Right renal pelvis (tissue), 4 donors: ENCODE measurements around the gene SRD5A3. TPM values are rescaled to one million over a fixed set of nuclear protein-coding genes. Genes with fewer than 3 reads are reported as not detected.
"Not testable (repeated sequence)": the region's sequence is repeated elsewhere in the genome, so short reads cannot be mapped to it uniquely, and the experiment has no call there.

Experiments
- DNase-seq, 4 donors: peaks; one replicate each; pipeline ENCODE4 v3.0.0-alpha.2; 2013; ENCODE audit warnings: low read depth in 4 of 4, low spot score in 3 of 4, missing footprints in 1 of 4
- polyA plus RNA-seq, 4 donors: library from polyadenylated mRNA; unstranded; fragments of 120-200 nt; gene quantifications; one replicate each; pipeline ENCODE4 v1.2.1, GENCODE V29; 2013; ENCODE audit not compliant: insufficient read length in 4 of 4

Gene SRD5A3
- polyA plus RNA-seq, 4 donors: 17.4 to 23.7 (median 20.7) TPM

DNA sequence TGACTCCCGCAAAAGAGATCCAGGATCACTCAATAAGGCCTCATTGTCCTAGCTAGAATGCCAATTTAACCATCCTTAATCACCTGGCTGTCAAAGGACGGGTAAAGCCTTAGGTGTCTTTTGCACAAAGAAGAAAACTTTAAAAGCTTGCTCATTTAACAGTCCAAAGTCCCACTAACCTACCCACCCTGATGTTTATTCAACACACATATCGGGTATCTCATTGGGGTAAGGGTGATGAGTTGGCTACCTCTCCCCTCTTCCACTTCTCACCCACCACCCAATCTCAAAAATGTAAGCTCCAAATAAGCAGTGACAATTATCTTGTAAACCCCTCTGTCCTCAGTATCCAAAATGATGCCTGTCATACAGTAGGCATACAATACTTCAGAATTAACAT is 988 bp upstream of the SRD5A3 start:
- no peak for DNase-seq

DNA sequence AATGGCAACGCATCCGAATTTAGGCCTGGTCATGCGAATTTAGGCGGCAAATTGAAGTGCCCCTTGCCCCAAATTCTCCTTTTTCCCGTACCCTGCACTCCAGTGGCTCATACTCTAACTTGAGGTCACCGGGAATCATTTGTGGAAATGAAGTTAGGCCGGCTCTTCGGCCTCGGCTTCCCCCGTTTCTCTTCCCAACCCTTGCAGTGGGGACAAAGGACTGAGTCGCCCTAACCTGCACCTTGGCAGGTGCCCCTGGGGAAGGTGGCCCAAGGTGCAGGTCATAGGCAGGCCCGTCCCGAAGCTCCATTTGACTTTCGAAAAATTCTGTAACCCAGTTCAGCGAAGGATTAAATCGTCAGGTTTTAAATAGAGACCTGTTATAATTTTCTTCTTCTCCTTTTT is 811 bp downstream of the SRD5A3 start:
- DNase-seq: peak in 1 of 4 donors; percentile 29

DNA sequence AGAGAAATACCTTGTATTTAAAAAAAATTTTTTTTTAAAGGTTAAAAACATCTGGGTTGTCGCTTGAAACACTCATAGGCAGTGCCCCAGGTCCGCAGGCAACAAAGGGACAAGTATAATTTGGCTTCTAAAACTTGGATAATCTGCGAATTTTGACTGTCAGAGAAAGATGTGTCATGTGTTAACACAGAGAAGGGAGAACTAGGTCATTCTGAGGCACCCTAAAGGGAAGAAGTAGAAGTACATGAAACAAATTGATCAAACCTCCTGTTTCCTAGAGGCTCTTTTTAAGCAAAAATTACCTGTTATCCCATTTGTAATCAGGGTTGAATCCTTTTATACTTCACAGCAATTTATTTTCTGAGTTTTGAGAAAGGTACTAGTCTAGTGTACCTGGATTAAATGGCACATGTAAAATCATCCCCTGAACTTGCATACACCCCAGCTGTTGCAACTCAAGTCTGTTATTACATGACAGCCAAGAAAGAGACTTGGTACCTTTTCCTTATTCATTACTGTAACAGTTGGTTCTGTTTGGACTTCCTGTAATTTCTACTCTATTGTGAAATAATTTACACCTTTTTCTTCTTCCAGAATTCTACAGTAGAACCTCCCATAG is 1.7 kb downstream of the SRD5A3 start:
- no peak for DNase-seq

DNA sequence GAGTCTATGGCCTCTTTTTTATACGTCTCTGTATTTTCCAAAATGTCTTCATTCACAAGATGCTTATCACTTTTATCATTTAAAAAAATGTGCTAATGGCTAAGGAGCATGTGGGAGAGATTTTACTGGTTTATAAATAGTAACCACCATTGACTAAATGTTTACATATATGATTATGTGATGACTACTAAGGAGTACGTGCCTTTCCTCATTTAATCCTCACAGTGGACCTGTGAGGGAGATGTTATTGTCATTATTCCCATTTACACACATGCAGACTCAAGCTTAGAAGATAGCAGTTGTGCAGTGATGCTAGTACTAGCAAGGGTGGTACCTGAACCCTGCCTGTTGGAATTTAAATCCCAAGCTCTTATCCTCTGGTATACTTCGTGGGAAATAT is 2.4 kb downstream of the SRD5A3 start:
- no peak for DNase-seq

DNA sequence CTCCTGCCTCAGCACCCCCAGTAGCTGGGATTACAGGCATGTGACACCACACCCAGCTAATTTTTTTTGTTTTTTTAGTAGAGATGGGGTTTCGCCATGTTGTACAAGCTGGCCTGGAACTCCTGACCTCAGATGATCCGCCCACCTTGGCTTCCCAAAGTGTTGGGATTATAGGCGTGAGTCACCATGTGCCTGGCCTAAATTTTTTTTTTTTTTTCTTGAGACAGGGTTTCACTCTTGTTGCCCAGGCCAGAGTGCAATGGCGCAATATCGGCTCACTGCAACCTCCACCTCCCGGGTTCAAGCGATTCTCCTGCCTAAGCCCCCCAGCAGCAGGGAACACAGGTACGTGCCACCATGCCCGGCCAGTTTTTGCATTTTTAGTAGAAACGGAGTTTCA is 4.8 kb downstream of the SRD5A3 start:
- DNase-seq: not testable (repeated sequence)

DNA sequence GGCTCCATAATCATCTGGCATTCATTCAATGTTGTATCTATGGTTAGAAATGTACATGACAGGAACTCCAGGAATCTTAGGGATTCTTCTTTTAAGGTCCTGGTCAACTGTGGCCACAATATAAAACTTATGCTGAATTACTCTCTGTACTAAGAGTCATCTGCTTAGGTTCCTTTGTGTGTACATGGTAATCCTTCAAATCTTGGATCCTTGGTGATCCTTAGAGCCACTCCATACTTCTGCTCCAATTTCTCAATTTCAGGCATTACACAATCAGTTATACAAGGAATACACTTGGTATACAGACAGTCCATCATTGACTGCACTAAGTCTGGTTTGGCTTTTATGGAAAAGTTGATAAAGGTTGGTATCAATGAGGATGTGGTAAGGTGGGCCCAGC is 5.8 kb downstream of the SRD5A3 start:
- no peak for DNase-seq

DNA sequence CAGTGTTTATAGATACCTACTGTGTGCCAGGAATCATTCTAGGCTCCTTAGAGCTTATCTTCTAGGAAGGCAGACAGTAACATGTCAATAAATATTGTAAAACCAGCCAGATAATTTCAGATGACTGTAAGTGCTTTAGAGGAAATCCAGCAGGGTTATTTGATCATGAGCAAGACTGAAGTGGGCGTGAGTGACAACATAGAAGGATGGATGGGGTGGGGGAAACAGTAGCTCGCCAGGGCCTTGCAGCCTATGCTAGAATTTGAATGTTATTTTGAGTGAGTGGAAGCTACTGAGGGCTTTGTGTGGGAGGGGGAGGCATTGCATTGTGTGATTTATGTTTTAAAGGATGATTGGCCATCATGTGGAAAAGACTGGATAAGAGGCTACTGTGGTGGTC is 6.7 kb downstream of the SRD5A3 start:
- DNase-seq: no peak

DNA sequence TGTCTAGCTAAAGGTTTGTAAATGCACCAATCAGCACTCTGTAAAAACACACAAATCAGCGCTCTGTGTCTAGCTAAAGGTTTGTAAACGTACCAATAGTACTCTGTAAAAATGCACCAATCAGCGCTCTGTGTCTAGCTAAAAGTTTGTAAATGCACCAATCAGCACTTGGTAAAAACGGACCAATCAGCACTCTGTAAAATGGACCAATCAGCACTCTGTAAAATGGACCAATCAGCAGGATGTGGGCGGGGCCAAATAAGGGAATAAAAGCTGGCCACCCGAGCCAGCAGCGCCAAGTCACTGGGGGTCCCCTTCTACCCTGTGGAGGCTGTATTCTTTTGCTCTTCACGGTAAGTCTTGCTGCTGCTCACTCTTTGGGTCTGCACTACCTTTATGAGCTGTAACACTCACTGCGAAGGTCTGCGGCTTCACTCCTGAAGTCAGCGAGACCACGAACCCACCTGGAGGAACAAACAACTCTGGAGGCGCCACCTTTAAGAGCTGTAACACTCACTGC is 7.2 kb downstream of the SRD5A3 start:
- DNase-seq: not testable (repeated sequence)

DNA sequence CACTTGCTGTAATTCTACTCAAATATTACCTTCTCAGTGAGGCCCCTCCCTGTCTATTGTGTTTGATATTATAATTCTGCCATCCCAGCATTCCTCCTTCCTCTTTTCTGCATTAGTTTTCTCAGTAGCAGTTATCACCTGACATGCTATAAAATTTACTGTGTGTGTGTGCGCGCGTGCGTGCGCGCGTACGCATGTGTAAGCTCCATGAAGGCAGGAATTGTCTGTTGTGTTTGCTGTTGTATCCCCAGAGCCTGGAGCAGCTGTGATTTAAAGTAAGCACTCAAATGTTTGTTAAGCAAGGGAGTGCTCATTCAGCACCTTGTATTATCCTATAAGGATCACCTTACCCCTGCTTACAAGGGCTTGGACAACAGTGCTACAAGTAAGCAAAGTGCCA is 8.6 kb downstream of the SRD5A3 start:
- DNase-seq: no peak

DNA sequence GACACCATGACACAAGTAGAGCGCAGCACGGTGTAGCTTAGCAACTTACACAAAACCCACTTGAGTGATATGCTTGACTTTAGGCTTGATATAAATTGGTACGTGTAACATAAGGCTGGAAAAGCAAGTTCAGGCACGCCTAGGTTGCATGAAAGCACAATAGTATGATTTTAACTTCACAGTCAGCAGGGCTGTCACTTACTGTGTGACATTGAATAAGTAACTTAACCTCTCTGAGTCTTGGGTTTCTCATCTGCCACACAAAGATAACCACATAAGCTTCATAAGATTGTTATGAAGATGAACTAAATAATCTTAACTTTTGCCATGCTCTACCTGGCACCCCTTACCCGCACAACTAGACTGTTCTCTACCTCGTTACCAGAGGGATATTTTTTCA is 9.5 kb downstream of the SRD5A3 start:
- no peak for DNase-seq

DNA sequence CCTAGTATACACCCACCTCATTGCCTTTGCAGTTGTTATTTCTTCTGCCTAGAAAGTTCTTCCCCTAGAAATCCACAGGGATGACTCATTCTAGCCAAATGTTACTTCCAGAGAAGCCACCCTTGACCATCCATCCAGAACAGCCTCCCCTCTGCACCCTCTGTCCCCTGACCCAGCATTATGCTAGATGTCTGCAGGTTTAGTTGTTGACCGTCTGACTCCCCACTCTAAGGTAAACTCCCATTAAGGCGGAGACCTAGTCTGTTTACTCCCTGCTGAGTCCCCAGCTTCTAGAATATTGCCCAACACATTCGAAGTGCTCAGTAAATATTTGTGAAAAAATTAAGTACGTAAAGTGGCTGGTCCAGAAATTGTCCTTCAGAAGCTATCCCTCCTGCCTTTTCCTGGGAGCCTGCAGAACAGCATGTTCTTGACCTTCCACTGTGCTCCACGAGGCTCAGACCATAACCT is 11.0 kb downstream of the SRD5A3 start:
- DNase-seq: no peak

DNA sequence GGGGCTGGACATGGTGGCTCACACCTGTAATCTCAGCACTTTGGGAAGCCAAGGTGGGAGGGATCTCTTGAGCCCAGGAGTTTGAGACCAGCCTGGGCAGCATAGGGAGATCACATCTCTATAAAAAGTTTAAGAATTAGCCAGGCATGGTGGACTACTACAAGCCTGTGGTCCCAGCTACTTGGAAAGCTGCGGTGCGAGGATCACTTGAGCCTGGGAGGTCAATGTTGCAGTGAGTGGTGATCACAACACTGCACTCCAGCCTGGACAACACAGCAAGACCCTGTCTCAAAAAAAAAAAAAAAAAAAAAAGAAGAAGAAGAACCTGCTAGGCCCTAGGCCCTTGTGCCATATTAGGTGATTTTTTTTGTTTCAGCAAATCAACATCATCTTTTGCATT is 12.2 kb downstream of the SRD5A3 start:
- DNase-seq: no peak

DNA sequence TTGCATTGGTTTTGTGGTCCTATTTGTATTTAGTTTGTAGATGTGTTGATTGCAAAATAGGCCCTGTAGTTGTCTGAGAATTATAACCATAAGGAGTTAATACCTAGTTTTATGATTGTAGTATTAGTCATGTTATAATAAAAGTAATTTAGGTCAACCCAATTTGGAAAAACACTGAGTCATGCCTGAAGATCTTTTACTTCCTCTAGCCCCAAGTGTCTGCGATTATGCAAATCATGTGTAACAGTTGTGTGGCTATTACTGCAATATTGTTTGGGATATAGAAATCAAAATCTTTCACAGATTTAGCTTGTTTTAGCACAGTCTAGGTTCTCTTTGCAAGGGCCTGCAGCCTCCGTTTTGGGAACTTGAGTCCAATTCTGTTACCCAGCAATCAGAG is 12.6 kb downstream of the SRD5A3 start:
- DNase-seq: no peak

DNA sequence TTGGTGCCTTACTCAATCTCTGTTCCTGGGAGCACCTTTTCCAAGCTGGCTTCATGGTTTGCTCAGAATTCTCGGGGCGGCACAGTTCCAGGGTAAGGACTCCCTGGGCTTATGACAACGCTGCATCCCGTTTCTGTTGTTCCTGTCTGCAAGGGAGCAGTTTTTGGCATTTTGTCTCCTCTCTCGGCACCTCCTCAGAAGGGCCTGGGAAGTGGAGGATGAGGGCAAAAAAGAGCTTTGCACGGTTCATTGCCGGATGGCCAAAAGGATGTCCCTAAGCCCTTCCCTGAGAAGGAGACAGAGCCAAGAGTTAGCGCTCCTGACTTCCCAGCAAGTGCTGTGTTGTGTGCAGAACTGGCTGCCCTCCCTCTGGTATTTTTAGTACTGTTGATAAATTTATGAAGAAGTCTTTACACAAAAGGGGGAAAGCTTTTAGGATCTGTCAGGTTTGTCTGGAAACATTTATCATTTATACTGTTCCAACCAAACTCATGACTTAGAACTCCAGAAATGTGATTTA is 13.4 kb downstream of the SRD5A3 start:
- DNase-seq: no peak

DNA sequence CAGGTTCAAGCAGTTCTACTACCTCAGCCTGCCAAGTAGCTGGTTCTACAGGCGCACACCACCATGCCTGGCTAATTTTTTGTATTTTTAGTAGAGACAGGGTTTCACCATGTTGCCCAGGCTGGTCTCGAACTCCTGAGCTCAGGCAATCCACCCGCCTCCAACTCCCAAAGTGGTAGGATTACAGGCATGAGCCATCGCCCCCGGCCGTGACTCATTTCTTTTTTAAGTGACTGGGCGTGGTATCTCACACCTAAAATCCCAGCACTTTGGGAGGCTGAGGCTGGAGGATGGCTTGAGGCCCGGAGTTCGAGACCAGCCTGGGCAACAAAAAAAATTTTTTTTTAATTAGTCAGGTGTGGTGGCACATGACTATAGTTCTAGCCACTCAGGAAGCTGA is 16.9 kb downstream of the SRD5A3 start:
- not testable (repeated sequence) for DNase-seq

DNA sequence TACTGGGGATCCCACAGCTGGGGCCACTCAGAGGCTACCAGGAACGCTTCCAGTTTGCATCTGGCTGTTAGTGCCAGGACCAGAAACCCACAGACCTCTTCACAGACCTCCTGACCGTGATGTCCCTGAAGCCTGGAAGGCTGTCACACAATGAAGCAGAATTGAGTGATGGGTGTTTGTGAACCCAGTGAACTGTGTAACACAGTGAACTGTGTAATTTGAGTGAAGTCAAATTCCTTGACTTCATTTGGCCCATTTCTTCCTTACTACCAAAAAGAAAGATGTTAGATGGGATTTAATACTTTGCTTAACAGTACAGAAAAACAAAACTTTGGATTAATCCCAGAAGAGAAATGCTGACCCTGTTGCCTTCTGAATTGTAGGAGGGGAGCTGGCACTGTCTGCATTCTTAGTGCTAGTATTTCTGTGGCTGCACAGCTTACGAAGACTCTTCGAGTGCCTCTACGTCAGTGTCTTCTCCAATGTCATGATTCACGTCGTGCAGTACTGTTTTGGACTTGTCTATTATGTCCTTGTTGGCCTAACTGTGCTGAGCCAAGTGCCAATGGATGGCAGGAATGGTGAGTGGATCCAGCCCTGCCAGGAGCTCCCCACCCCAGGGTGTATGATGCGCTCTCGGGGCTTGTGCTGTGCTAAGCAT is 17.8 kb downstream of the SRD5A3 start:
- no peak for DNase-seq

DNA sequence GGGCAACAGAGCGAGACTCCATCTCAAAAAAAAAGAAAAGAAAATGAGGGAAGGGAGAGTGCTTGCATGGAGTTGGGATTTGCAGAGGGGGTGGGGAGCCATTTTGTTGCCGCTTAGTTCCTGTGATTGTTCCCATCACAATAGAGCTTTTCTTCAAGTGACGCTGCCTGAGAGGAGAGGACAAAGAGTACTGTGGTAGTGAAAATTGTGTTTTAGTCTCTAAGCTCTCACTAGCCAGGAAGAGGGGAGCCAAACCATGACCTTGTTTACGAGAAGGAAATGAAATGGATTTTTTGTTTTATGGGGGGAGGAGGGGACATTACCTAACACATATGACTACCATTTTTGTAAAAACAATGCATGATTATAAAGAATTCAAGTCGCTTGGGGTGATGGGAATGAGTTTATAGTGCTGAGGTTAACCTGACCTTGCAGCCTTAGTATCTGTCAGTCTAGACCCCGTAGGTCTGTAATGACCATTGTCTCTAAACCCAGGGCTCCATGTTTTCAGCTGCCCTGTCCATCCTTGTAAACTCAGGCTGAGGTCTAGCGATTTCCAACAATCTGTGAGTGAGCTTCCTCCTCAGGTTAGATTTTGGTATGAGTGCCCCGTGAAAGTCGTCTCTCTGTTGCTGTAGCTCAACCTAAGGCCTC is 18.8 kb downstream of the SRD5A3 start:
- no peak for DNase-seq

DNA sequence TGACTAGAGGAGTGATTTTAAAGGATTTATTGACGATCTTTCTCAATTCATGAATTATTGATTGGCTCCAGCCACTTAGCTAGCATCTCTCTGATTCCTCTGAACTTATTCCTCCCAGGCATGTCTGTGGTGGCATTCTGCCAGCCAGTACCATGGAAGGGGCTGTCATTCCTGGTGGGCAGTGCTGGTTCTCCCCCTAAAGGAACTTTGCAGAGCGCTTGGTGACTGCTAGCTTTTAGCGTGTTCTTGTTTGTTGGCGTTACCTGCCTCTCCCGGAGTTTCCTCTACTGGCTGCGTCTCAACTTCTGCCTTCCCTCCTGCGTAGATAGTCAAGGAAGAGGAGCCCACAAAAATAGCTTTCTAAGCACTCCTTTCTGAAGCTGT is 19.3 kb downstream of the SRD5A3 start:
- no peak for DNase-seq

DNA sequence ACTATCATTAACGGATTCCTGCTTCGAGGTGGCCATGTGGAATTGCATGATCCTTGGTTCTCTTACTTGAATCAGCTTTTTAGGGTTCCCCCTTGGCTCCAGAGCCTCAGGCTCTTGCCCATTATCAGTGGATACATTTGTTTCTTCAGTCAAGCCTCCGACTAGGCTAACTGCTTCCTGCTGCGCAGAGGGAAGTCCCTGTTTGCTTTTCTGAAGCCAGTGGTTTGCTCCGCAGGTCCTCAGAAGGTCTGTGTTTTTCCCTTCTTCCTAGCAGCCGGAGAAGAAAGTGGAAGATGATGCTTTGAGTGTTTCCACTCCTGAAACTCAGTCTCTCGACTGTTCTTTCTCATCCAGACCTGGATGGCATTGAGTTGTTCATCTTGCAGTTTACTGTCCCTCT is 20.6 kb downstream of the SRD5A3 start:
- no peak for DNase-seq

DNA sequence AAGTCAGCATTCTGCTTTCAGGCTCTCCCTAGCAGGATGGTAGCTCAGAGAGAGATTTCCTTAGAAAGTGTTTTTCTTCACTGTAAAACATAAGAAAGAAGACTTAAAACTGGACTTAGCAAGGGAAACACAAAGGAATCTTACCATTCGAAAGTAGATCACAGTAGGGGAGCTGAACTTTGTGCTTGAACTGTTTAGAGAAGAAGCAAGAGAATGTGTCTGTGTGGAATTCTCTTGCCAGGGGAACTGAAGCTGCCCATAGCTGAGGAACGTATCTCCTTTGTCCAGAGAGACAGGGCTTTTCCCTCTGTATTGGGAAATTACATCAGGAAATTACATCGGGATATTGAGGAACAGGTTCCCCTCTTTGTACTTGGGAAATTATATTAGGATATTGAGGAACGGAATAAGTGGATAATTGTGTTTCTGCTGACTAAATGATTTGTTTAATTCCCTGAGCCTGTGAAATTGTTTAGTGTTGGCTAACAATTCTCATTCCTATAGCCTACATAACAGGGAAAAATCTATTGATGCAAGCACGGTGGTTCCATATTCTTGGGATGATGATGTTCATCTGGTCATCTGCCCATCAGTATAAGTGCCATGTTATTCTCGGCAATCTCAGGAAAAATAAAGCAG is 21.2 kb downstream of the SRD5A3 start:
- DNase-seq: no peak

DNA sequence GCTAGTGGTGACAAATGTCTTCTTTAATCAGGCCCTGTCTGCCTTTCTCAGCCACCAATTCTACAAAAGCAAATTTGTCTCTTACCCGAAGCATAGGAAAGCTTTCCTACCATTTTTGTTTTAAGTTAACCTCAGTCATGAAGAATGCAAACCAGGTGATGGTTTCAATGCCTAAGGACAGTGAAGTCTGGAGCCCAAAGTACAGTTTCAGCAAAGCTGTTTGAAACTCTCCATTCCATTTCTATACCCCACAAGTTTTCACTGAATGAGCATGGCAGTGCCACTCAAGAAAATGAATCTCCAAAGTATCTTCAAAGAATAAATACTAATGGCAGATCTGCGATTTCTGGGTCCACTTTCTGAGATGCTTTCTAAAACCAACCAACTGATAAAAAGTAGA is 23.9 kb downstream of the SRD5A3 start:
- DNase-seq: no peak
